Neural crest cell (in vitro differentiated cells): Measurements from ENCODE around the gene FHIT. TPM values are rescaled to one million over a fixed set of nuclear protein-coding genes. Genes with fewer than 3 reads are reported as not detected.
A peak's percentile ranks its signal among the peaks of the same experiment; 100 is the strongest.

Experiments
- DNase-seq: peaks from one replicate; pipeline ENCODE4 v3.0.0; 2021; ENCODE audit warnings: low read depth, mixed read lengths, low spot score
- H3K27ac Mint-ChIP-seq: one replicate; pipeline ENCODE4 v1.8.0; 2021; ENCODE audit warnings: mild to moderate bottlenecking, mixed read lengths; ENCODE audit not compliant: unreplicated experiment
- H3K27me3 Mint-ChIP-seq: 2 replicates; pipeline ENCODE4 v1.8.0; 2021; ENCODE audit warnings: low read depth, mild to moderate bottlenecking, mixed read lengths
- H3K36me3 Mint-ChIP-seq: 2 replicates; pipeline ENCODE4 v1.8.0; 2021; ENCODE audit warnings: low read depth, mild to moderate bottlenecking, mixed read lengths
- H3K4me1 Mint-ChIP-seq: 2 replicates; pipeline ENCODE4 v1.8.0; 2021; ENCODE audit warnings: mixed read lengths
- H3K4me3 Mint-ChIP-seq: one replicate; pipeline ENCODE4 v1.8.0; 2021; ENCODE audit warnings: mild to moderate bottlenecking, mixed read lengths
- H3K9me3 Mint-ChIP-seq: 2 replicates; pipeline ENCODE4 v1.8.0; 2021; ENCODE audit warnings: mixed read lengths
- total RNA-seq: library from RNA; stranded (reverse); gene quantifications from 2 replicates; pipeline ENCODE4 v1.2.1, GENCODE V29; 2021
- TF ChIP-seq, protein P1 (sequence below): fragments of 200-600 bp; sonication (generic); conservative IDR thresholded peaks from 2 replicates; pipeline ENCODE4 v1.5.0; 2021; ENCODE audit warnings: antibody characterized with exemption, mild to moderate bottlenecking

The FHIT gene
- total RNA-seq, 1 donor from 2014 or later, result 5.2 TPM

DNA sequence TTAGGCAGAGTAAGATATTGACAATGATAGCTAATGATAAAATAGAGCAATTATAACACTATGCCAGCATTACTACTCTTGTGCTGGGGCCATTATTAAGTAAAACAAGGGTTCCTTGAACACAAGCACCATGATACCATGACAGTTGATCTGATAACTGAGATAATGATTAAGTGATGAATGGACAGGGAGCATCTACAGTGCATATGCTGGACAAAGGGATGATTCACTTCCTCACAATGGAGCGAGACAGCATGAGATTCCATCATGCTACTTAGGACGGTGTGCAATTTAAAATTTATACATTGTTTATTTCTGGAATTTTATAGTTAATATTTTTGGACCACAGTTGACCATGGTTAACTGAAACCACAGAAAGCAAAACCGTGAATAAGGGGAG lies 156.6 kb downstream of the FHIT start:
- H3K4me3 Mint-ChIP-seq, result no peak overlapping the region
- no peaks in the 10 kb centered on the region for H3K9me3 Mint-ChIP-seq
- H3K27me3 Mint-ChIP-seq, result no peaks in the 10 kb centered on the region
- H3K36me3 Mint-ChIP-seq, result no peaks in the 10 kb centered on the region
- DNase-seq, result no peak
- peaks cover 15% of the 10 kb centered on the region for H3K4me1 Mint-ChIP-seq
- no peak overlapping the region for H3K27ac Mint-ChIP-seq
- TF ChIP-seq, protein P1, sequence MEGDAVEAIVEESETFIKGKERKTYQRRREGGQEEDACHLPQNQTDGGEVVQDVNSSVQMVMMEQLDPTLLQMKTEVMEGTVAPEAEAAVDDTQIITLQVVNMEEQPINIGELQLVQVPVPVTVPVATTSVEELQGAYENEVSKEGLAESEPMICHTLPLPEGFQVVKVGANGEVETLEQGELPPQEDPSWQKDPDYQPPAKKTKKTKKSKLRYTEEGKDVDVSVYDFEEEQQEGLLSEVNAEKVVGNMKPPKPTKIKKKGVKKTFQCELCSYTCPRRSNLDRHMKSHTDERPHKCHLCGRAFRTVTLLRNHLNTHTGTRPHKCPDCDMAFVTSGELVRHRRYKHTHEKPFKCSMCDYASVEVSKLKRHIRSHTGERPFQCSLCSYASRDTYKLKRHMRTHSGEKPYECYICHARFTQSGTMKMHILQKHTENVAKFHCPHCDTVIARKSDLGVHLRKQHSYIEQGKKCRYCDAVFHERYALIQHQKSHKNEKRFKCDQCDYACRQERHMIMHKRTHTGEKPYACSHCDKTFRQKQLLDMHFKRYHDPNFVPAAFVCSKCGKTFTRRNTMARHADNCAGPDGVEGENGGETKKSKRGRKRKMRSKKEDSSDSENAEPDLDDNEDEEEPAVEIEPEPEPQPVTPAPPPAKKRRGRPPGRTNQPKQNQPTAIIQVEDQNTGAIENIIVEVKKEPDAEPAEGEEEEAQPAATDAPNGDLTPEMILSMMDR, result no peak

DNA sequence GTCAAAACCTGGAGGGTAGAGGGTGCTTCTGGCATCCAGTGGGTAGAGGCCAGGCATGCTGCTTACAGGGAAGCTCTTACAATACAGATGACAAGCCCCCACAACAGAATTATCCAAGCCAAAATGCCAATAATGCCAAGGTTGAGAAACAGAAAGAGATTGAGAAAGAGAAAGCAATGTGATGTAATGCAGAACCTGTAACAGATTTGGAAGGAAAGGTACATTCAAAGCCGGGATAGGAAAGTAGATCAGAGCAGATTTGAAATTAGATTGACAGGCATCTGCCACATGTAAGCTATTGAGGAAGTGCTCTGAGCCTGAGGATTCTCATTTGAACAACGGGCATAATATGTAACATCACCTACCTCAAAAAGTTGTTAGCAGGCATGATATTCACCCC lies 157.9 kb downstream of the FHIT start:
- Mint-ChIP-seq H3K4me3 (no peak overlapping the region), H3K9me3 (no peaks in the 10 kb centered on the region), H3K27me3 (no peaks in the 10 kb centered on the region), H3K36me3 (no peaks in the 10 kb centered on the region), H3K4me1 (peaks cover 15% of the 10 kb centered on the region), H3K27ac (peak overlapping the region; percentile 31)
- TF ChIP-seq, protein P1, result no peak
- DNase-seq, result no peak

DNA sequence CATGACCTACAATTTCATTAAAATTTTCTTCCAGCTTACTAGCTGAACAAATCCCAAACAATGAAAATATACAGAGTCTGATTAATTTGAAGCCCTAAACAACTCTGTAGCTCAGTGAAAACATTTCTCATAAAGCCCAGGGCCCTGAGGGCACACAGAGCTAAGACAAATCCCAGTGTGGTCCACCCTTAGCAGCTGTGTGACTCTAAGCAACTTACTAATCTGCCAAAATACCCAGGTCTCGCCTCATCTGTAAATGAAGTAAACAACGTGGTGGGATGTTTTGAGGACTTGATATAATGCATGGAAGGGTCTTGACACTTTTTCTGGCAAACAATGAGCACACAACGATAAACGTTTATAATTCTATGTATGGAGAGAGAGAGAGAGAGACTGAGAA lies 158.4 kb downstream of the FHIT start:
- TF ChIP-seq, protein P1, result no peak
- Mint-ChIP-seq H3K4me3 (no peak overlapping the region), H3K27ac (no peak overlapping the region), H3K4me1 (peaks cover 15% of the 10 kb centered on the region), H3K9me3 (no peaks in the 10 kb centered on the region), H3K27me3 (no peaks in the 10 kb centered on the region), H3K36me3 (no peaks in the 10 kb centered on the region)
- DNase-seq, result no peak

DNA sequence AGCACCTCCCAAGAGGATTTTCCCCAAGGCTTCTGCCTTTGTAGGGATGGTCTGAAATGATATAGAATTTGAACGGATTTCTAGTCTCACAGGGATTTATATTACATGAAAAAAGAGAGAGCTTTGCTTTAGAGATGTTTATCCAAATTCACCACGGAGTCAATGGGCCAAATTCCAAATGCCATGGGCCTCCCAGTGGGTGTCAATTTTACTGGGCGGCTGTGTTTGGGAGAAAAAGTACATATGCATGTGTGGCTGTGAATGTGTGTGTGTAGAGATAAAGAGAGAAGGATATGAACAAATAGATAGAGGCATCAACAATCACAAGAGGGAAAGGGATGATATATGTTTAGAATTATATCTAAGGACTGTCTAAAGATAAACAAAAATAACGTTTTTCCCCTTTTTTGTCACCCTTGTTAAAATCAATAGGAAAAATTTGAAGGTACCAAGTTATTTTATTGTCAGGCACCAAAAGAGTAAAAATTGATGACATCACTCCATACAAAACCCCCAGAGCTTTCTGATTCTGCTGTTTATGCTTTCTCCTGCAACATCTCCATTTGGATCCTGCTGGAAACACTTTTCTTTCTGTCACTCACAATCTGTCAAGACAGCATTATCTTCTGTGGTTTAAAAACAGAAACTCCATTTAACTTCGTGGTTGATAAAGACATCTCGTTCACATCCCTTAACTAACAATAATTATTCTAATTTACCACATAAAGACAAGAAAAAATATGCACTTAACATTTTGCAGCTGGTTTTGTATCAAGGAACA lies 160.7 kb downstream of the FHIT start:
- H3K36me3 Mint-ChIP-seq, result no peaks in the 10 kb centered on the region
- no peaks in the 10 kb centered on the region for H3K27me3 Mint-ChIP-seq
- H3K27ac Mint-ChIP-seq, result no peak overlapping the region
- H3K4me1 Mint-ChIP-seq, result peaks cover 24% of the 10 kb centered on the region
- H3K4me3 Mint-ChIP-seq, result no peak overlapping the region
- H3K9me3 Mint-ChIP-seq, result no peaks in the 10 kb centered on the region
- no peak for DNase-seq
- TF ChIP-seq, protein P1, result no peak

DNA sequence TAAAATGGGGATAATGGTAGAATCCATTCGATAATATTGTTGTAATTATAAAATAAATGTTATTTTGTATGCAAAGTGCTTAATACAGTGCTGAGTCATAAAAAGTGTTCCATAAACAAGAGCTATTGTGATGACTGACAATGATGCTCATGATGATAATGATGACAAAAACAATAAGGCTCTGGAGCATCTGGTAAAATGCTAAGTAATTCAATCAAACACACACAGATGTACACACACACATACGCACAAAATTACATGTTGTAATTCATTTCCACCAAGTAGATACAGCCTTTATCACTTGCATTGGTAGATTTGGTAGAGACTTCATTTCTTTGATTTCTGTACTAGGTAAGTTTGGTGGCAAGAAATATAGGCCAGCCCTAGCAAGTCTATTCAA lies 163.8 kb downstream of the FHIT start:
- H3K4me1 Mint-ChIP-seq, result peaks cover 13% of the 10 kb centered on the region
- DNase-seq, result no peak
- TF ChIP-seq, protein P1, result no peak
- no peaks in the 10 kb centered on the region for H3K36me3 Mint-ChIP-seq
- no peak overlapping the region for H3K27ac Mint-ChIP-seq
- H3K27me3 Mint-ChIP-seq, result no peaks in the 10 kb centered on the region
- peaks cover 6% of the 10 kb centered on the region for H3K9me3 Mint-ChIP-seq
- no peak overlapping the region for H3K4me3 Mint-ChIP-seq
